WTC11 (cell line): ENCODE results near the gene TSR3. TPM values are rescaled to one million over a fixed set of nuclear protein-coding genes. Genes with fewer than 3 reads are reported as not detected.

Experiments used
- ATAC-seq: fragments of 200-7000 bp; cut with Tn5 transposase; 2 replicates; pipeline ENCODE4 v1.10.0; 2021; ENCODE audit warnings: mild to moderate bottlenecking, moderate library complexity
- CTCF ChIA-PET: fragments of 300-600 bp; sonication (Branson Sonifier 250); formaldehyde crosslinking; loops from one replicate; lab custom pipeline; 2021; ENCODE audit warnings: antibody characterized with exemption; lab: Charles Lee
- POLR2A ChIA-PET: fragments of 350-600 bp; sonication (Branson Sonifier 250); formaldehyde crosslinking; loops from one replicate; lab custom pipeline; 2021; ENCODE audit warnings: antibody characterized with exemption; lab: Charles Lee
- DNase-seq: peaks from one replicate; pipeline ENCODE4 v3.0.0; 2021; ENCODE audit warnings: low spot score
- H3K27ac Mint-ChIP-seq: 2 replicates; pipeline ENCODE4 v1.8.0; 2021; ENCODE audit warnings: mixed read lengths
- H3K27me3 Mint-ChIP-seq: 2 replicates; pipeline ENCODE4 v1.8.0; 2021; ENCODE audit warnings: low read depth, mild to moderate bottlenecking, moderate library complexity, mixed read lengths
- H3K36me3 Mint-ChIP-seq: 2 replicates; pipeline ENCODE4 v1.8.0; 2021; ENCODE audit warnings: mixed read lengths
- H3K4me1 Mint-ChIP-seq: 2 replicates; pipeline ENCODE4 v1.8.0; 2022; ENCODE audit warnings: mixed read lengths
- H3K4me3 Mint-ChIP-seq: 2 replicates; pipeline ENCODE4 v1.8.0; 2021; ENCODE audit warnings: mild to moderate bottlenecking, moderate library complexity, mixed read lengths
- H3K9me3 Mint-ChIP-seq: 2 replicates; pipeline ENCODE4 v1.8.0; 2021; ENCODE audit warnings: mixed read lengths
- AR ChIP-seq: fragments of 250-450 bp; sonication (Bioruptor Pico); IDR thresholded peaks from 2 replicates; pipeline ENCODE4 v1.9.0; 2021; ENCODE audit warnings: mild to moderate bottlenecking
- CREB1 ChIP-seq: sonication (generic); formaldehyde crosslinking; IDR thresholded peaks from 2 replicates; pipeline ENCODE4 v1.8.0; 2023; ENCODE audit warnings: mild to moderate bottlenecking, missing genetic modification reagents
- ETV6 ChIP-seq: sonication (generic); formaldehyde crosslinking; IDR thresholded peaks from 2 replicates; pipeline ENCODE4 v1.8.1; 2022; ENCODE audit warnings: mild to moderate bottlenecking, missing genetic modification reagents
- IRF2 ChIP-seq: sonication (generic); formaldehyde crosslinking; IDR thresholded peaks from 2 replicates; pipeline ENCODE4 v1.8.0; 2022; ENCODE audit warnings: low read depth, missing genetic modification reagents, borderline replicate concordance
- JAZF1 ChIP-seq: fragments of 250-450 bp; sonication (Bioruptor Pico); IDR thresholded peaks from 2 replicates; pipeline ENCODE4 v1.9.0; 2021; ENCODE audit warnings: moderate library complexity, mild to moderate bottlenecking, inconsistent platforms
- NFATC4 ChIP-seq: fragments of 250-450 bp; sonication (Bioruptor Pico); IDR thresholded peaks from 2 replicates; pipeline ENCODE4 v1.9.0; 2021; ENCODE audit warnings: mild to moderate bottlenecking
- NFYB ChIP-seq: sonication (generic); formaldehyde crosslinking; conservative IDR thresholded peaks from 2 replicates; pipeline ENCODE4 v1.8.0; 2022; ENCODE audit warnings: low read depth, missing genetic modification reagents
- NR1H2 ChIP-seq: sonication (generic); formaldehyde crosslinking; IDR thresholded peaks from 2 replicates; pipeline ENCODE4 v1.9.0; 2021; ENCODE audit warnings: mild to moderate bottlenecking, moderate library complexity, missing genetic modification reagents
- NR2C2 ChIP-seq: sonication (generic); formaldehyde crosslinking; IDR thresholded peaks from 2 replicates; pipeline ENCODE4 v1.8.0; 2022; ENCODE audit warnings: mild to moderate bottlenecking, missing genetic modification reagents
- NR3C1 ChIP-seq: sonication (generic); formaldehyde crosslinking; conservative IDR thresholded peaks from 2 replicates; pipeline ENCODE4 v1.8.1; 2023; ENCODE audit warnings: low read depth, mild to moderate bottlenecking, missing genetic modification reagents
- SMAD4 ChIP-seq: sonication (generic); formaldehyde crosslinking; IDR thresholded peaks from 2 replicates; pipeline ENCODE4 v1.8.0; 2022; ENCODE audit warnings: mild to moderate bottlenecking, missing genetic modification reagents
- TCF7 ChIP-seq: sonication (generic); formaldehyde crosslinking; IDR thresholded peaks from 2 replicates; pipeline ENCODE4 v1.8.0; 2022; ENCODE audit warnings: mild to moderate bottlenecking, low read depth, missing genetic modification reagents, moderate library complexity
- ZNF138 ChIP-seq: sonication (generic); formaldehyde crosslinking; conservative IDR thresholded peaks from 2 replicates; pipeline ENCODE4 v1.8.1; 2022; ENCODE audit warnings: mild to moderate bottlenecking, moderate library complexity, missing genetic modification reagents
- ZNF423 ChIP-seq: fragments of 250-450 bp; sonication (Bioruptor Pico); IDR thresholded peaks from 2 replicates; pipeline ENCODE4 v2.1.2; 2022; ENCODE audit warnings: mild to moderate bottlenecking, moderate library complexity
- total RNA-seq: library from RNA; stranded (reverse); gene quantifications from 3 replicates; pipeline ENCODE4 v1.2.3, GENCODE V29; 2021
- TF ChIP-seq, protein P1 (sequence below): fragments of 250-450 bp; sonication (Bioruptor Pico); IDR thresholded peaks from 2 replicates; pipeline ENCODE4 v1.9.0; 2021; ENCODE audit warnings: mild to moderate bottlenecking, borderline replicate concordance
- TF ChIP-seq, protein P2 (sequence below): sonication (generic); formaldehyde crosslinking; IDR thresholded peaks from 2 replicates; pipeline ENCODE4 v1.8.1; 2022; ENCODE audit warnings: mild to moderate bottlenecking, moderate library complexity, missing genetic modification reagents
- TF ChIP-seq, protein P3 (sequence below): fragments of 250-450 bp; sonication (Bioruptor Pico); conservative IDR thresholded peaks from 2 replicates; pipeline ENCODE4 v1.9.0; 2021; ENCODE audit warnings: mild to moderate bottlenecking
- TF ChIP-seq, protein P4 (sequence below): fragments of 250-450 bp; sonication (Bioruptor Pico); IDR thresholded peaks from 2 replicates; pipeline ENCODE4 v1.9.0; 2021; ENCODE audit warnings: mild to moderate bottlenecking

The TSR3 gene
- total RNA-seq, 1 experiment from 2014 or later = 66.3 TPM

GRCh38 chr16:1398826-1399581 is 47.3 kb upstream of the TSR3 start:
- H3K4me3 Mint-ChIP-seq = no peak overlapping the region
- ChIA-PET POLR2A (no interaction called here), CTCF (interaction anchor here (0.5 kb wide), 1 partner anchor 68 kb away, joined by 3 read pairs; no protein-coding TSS in a partner anchor)
- no peak overlapping the region for H3K27ac Mint-ChIP-seq
- peaks cover 11% of the 10 kb centered on the region; the same call in 1 of the 2 replicates for H3K36me3 Mint-ChIP-seq
- no peak for DNase-seq
- H3K4me1 Mint-ChIP-seq = no peaks in the 10 kb centered on the region
- no peaks in the 10 kb centered on the region for H3K27me3 Mint-ChIP-seq
- TF ChIP-seq NR2C2 (CRISPR knock-in tag) = no peak
- no peak for TF ChIP-seq NR3C1 (CRISPR knock-in tag)
- no peak for TF ChIP-seq ZNF138 (CRISPR knock-in tag)
- no peak for TF ChIP-seq JAZF1
- TF ChIP-seq, protein P1, sequence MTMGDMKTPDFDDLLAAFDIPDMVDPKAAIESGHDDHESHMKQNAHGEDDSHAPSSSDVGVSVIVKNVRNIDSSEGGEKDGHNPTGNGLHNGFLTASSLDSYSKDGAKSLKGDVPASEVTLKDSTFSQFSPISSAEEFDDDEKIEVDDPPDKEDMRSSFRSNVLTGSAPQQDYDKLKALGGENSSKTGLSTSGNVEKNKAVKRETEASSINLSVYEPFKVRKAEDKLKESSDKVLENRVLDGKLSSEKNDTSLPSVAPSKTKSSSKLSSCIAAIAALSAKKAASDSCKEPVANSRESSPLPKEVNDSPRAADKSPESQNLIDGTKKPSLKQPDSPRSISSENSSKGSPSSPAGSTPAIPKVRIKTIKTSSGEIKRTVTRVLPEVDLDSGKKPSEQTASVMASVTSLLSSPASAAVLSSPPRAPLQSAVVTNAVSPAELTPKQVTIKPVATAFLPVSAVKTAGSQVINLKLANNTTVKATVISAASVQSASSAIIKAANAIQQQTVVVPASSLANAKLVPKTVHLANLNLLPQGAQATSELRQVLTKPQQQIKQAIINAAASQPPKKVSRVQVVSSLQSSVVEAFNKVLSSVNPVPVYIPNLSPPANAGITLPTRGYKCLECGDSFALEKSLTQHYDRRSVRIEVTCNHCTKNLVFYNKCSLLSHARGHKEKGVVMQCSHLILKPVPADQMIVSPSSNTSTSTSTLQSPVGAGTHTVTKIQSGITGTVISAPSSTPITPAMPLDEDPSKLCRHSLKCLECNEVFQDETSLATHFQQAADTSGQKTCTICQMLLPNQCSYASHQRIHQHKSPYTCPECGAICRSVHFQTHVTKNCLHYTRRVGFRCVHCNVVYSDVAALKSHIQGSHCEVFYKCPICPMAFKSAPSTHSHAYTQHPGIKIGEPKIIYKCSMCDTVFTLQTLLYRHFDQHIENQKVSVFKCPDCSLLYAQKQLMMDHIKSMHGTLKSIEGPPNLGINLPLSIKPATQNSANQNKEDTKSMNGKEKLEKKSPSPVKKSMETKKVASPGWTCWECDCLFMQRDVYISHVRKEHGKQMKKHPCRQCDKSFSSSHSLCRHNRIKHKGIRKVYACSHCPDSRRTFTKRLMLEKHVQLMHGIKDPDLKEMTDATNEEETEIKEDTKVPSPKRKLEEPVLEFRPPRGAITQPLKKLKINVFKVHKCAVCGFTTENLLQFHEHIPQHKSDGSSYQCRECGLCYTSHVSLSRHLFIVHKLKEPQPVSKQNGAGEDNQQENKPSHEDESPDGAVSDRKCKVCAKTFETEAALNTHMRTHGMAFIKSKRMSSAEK (CRISPR knock-in tag) = no peak
- no peak for TF ChIP-seq NFATC4
- no peak for TF ChIP-seq NR1H2 (CRISPR knock-in tag)
- no peak for TF ChIP-seq IRF2 (CRISPR knock-in tag)
- TF ChIP-seq SMAD4 (CRISPR knock-in tag) = no peak
- no peak for TF ChIP-seq AR (CRISPR knock-in tag)
- no peak for TF ChIP-seq ZNF423
- TF ChIP-seq, protein P2, sequence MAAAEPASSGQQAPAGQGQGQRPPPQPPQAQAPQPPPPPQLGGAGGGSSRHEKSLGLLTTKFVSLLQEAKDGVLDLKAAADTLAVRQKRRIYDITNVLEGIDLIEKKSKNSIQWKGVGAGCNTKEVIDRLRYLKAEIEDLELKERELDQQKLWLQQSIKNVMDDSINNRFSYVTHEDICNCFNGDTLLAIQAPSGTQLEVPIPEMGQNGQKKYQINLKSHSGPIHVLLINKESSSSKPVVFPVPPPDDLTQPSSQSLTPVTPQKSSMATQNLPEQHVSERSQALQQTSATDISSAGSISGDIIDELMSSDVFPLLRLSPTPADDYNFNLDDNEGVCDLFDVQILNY = no peak
- TF ChIP-seq NFYB (CRISPR knock-in tag) = no peak
- TF ChIP-seq, protein P3, sequence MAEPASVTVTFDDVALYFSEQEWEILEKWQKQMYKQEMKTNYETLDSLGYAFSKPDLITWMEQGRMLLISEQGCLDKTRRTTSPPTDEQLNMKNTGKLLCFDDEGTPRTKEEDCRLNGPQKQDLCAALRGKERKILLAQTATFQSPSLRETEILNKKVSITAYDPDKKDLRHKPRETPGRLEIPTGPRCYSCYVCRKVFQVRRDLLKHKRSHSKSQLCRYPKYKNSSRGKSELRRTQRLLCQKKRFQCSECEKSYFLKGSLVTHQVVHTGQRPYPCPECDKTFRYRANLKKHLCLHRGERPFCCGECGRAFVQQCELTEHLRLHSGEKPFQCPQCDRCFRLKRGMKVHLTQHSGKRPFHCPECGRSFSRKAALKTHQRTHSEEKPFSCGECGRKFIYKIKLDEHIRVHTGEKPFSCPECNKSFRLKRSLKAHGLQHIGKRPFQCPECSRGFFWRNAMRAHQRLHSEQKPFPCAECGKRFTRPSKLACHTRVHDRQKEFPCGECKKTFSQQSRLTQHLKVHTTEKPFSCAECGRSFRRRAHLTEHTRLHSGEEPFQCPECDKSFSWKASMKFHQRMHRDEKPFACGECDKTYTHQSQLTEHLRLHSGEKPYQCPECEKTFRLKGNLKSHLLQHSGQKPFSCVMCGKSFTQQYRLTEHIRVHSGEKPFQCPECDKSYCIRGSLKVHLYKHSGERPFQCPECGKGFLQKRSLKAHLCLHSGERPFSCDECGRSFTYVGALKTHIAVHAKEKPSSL (CRISPR knock-in tag) = no peak
- no peak for TF ChIP-seq ETV6 (CRISPR knock-in tag)
- TF ChIP-seq TCF7 (CRISPR knock-in tag) = no peak
- TF ChIP-seq, protein P4, sequence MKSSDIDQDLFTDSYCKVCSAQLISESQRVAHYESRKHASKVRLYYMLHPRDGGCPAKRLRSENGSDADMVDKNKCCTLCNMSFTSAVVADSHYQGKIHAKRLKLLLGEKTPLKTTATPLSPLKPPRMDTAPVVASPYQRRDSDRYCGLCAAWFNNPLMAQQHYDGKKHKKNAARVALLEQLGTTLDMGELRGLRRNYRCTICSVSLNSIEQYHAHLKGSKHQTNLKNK = no peak
- no peak for TF ChIP-seq CREB1
- ATAC-seq = no peak
- no peaks in the 10 kb centered on the region for H3K9me3 Mint-ChIP-seq
